ENCODE measurements around the gene KLHDC4.
A peak's percentile ranks its signal among the peaks of the same experiment; 100 is the strongest.
"Not testable (repeated sequence)": the region's sequence is repeated elsewhere in the genome, so short reads cannot be mapped to it uniquely, and the experiment has no call there.

KLHDC4 gene

DNA sequence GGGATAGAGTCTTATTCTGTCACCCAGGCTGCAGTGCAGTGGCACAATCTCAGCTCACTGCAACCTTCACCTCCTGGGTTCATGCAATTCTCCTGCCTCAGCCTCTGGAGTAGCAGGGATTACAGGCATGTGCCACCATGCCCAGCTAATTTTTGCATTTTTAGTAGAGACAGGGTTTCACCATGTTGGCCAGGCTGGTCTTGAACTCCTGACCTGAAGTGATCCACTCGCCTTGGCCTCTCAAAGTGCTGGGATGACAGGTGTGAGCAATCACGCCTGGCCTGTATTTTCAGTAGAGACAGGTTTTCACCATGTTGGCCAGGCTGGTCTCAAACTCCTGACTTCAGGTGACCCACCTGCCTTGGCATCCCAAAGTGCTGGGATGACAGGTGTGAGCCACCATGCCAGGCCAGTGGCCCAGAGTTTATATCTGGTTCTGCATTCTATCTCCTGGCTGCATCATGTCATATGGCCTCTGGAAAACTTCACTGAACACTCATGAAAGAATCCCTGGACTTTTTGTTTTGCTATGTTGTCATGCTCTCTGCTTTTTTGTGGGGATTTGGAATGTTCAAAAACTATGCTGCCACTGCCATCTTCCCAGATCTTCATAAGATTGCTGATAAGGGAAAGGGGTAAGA is 21.8 kb upstream of the KLHDC4 start:
- not testable (repeated sequence) for DNase-seq

- no peak for DNase-seq
Measured at GRCh38 chr16:87784812-87785211, 19.0 kb upstream of the KLHDC4 start.

- DNase-seq = no peak
Measured at GRCh38 chr16:87782033-87782432, 16.2 kb upstream of the KLHDC4 start.

DNA sequence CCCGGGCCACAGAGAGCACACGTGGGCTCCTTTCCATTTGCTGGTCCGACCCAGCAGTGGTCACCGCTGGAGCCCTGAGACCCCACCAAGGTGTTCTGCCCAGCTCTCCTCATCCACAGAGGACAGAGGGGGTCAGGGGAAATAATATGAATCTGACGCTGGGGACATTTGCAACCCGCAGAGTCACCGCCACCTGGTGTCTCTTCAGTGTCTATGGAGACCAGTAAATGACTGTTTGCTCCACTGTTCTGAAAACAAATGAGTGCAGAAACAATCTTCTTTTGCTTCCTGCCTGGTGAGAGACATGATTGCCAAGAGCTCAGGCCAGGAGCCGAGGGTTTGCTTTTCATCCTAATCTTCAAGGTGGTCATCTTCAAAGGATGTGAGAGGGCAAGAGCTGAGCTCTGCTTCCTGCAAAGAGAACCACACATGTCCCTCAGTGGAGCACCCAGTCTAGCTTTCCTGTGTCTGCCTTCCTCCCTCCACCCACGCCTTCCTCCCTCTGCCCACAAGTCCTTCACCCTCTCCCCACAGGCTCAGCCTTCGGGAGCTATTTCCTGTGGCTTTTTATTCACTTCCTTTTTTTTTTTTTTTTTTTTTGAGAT is 14.7 kb upstream of the KLHDC4 start:
- no peak for DNase-seq

- peak; percentile 64 for DNase-seq
Measured at GRCh38 chr16:87778830-87779579, 13.2 kb upstream of the KLHDC4 start.

GRCh38 chr16:87778476-87778829 is 12.7 kb upstream of the KLHDC4 start:
- no peak for DNase-seq

- not testable (repeated sequence) for DNase-seq
Measured at GRCh38 chr16:87773836-87774235, 8.1 kb upstream of the KLHDC4 start.

GRCh38 chr16:87767456-87767855 is 1.7 kb upstream of the KLHDC4 start:
- not testable (repeated sequence) for DNase-seq

DNA sequence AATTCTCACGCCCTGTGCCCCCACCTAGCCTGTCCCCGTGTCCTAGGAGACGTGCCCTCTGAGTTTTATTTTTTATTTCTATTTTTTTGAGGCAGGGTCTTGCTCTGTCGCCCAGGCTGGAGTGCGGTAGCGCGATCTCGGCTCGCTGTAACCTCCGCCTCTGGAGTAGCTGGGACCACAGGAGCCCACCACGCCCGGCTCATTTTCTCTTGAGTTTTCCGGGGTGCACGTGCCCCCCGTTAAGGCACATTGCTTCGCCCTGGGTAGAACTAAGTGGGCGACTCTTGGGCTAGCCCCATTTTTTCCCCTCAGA is 655 bp upstream of the KLHDC4 start:
- no peak for DNase-seq

GRCh38 chr16:87765473-87765775 is 362 bp downstream of the KLHDC4 start:
- no peak for DNase-seq

GRCh38 chr16:87764600-87765472 is 950 bp downstream of the KLHDC4 start:
- no peak for DNase-seq

GRCh38 chr16:87762620-87763019 is 3.2 kb downstream of the KLHDC4 start:
- no peak for DNase-seq

DNA sequence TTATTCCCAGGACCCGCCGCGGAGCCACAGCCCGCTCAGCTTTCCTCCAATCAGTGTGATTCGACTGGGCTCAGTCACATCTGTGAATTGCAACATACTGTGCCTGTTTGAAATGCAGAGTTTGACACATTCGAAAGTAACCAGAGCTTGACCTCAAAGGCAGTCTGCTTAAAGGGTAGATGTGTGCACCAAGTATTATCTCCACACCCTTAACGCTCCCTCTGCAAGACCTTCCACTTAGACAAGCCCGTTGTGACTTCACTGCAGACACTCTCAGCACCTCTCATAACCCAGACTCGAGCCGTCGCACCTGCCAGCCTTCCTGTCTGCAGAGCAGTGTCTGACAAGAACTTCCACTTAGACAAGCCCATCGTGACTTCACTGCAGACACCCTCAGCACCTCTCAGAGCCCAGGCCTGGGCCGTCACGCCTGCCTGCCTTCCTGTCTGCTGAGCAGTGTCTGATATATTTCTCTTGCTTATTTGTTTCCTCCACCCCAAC is 3.7 kb downstream of the KLHDC4 start:
- DNase-seq = no peak

GRCh38 chr16:87761060-87761459 is 4.7 kb downstream of the KLHDC4 start:
- no peak for DNase-seq

GRCh38 chr16:87757841-87758426 is 7.9 kb downstream of the KLHDC4 start:
- no peak for DNase-seq

- DNase-seq = no peak
Measured at GRCh38 chr16:87754535-87754934, 11.3 kb downstream of the KLHDC4 start.

GRCh38 chr16:87747626-87748414 is 18.0 kb downstream of the KLHDC4 start:
- no peak for DNase-seq

DNA sequence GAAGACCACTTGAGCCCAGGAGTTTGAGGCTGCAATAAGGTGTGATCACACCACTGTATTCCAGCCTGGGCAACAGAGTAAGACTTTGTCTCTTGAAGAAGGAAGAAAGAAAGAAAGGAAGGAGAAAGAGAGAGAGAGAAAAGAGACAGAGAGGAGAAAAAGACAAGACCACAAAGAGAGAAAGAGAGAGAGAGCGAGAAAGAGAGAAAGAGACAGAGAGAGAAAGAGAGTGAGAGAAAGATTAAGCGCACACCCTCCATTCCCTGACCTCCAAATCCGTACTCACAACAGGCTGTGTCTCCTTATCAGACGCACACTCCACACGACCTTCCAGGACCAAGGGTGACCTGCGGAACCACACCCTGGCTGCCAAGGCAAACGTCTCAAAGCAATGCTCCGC is 19.6 kb downstream of the KLHDC4 start:
- no peak for DNase-seq

- DNase-seq = no peak
Measured at GRCh38 chr16:87744750-87745514, 20.9 kb downstream of the KLHDC4 start.

DNA sequence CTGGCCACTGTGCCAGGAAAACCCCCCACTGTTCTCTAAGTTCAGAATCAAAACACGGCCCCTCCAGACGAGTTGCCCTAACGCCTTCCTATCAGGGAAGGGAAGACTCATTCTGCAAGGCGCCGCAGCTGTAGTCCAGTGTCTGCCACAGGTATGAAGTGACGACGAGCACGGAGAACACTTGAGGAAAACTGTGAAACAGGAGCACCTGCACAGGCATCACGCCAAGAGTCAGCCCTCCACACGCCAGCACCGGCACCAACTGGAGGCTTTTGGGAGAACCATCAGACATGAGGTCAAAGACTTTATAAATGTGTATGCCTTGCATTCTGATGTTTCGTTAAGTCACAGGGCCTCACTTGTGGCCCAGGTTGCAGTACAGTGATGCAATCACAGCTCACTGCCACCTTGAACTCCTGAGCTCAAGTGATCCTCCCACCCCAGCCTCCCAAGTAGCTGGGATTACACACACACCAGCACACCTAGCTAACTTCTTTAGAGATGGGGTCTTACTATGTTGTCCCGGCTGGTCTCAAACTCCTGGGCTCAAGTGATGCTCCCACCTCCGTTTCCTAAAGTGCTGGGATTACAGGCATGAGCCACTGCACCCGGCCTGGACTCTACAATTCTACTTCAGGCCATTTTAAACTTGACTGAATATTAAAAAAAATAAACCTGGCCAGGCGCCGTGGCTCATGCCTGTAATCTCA is 22.9 kb downstream of the KLHDC4 start:
- no peak for DNase-seq

Measured in GOT3 (cell line).